Stimulated activated CD4-positive, alpha-beta T cell treated with anti-CD3 and anti-CD28 coated beads, Interleukin-2, amount 100 ng/mL, for 4 hours (primary cell): ENCODE results near the gene NECAB2.

Source experiments
- DNase-seq: peaks from one replicate; pipeline ENCODE4 v3.0.0-alpha.2; 2020; ENCODE audit warnings: low read depth

Gene NECAB2

GRCh38 chr16:83992624-83993023 is 24.6 kb downstream of the NECAB2 start:
- no peak for DNase-seq

DNA sequence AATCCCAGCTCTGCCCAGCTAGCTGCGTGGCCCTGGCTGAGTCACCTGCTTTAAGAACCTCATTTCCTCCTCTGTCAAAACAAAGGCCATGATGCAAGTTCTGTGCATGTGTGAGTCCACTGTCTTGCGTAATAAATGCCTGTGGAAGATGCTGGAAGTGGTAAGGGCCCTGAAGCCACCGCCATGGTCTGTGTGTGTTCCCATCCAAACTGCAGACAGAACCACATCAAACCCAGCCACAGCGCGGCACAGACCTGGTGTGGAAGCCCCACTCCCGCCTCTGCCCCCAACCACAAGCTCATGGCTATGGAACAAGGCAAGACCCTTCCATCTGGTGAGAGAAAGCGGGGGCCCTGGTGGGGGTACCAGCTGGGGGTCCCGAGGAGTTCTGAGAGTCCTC is 26.0 kb downstream of the NECAB2 start:
- no peak for DNase-seq

DNA sequence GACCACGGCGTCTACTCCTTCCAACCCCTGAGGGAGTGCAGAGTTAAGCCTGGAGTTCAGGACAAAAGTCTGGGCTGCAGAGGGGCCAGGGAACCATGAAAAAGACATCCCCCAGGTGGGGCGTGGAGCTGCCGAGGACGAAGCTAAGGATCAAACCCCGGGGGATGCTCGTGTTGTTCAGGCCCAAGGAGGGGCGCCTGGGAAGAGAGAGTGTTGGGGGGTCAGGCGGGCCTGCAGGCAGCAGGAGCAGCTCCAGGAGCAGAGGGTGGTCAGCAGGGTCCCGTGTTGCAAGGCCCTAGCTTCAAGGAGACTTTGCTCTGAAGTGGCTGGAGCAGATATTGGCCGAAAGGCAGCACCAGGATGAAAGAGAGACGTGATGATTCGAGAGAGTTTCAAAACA is 26.7 kb downstream of the NECAB2 start:
- no peak for DNase-seq

DNA sequence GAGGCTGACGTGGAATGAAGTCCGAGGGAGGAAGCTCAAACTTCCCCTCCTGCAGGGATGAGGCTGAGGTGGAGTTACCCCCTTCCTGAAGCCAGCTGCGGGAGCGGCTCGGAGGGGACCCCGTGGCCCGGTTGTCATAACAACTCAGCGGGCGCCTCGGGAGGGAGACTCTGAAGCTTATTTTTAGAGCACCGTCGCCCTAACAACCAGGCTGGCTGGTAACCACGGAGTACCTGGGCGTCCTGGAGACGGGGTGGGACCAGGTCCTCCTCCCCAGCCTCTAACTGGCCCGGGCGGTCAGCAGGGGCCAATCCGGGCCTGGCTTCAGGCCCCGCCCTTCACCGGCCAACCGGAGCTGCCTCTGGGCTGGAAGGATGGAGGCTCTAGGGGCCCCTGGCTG is 27.7 kb downstream of the NECAB2 start:
- DNase-seq, result no peak

- no peak for DNase-seq
Observed at GRCh38 chr16:83996481-83997252, 28.6 kb downstream of the NECAB2 start.

- no peak for DNase-seq
Observed at GRCh38 chr16:83998091-83998490, 30.0 kb downstream of the NECAB2 start.

- no peak for DNase-seq
Observed at GRCh38 chr16:84000989-84001642, 33.1 kb downstream of the NECAB2 start.

GRCh38 chr16:84001726-84002125 is 33.7 kb downstream of the NECAB2 start:
- no peak for DNase-seq

DNA sequence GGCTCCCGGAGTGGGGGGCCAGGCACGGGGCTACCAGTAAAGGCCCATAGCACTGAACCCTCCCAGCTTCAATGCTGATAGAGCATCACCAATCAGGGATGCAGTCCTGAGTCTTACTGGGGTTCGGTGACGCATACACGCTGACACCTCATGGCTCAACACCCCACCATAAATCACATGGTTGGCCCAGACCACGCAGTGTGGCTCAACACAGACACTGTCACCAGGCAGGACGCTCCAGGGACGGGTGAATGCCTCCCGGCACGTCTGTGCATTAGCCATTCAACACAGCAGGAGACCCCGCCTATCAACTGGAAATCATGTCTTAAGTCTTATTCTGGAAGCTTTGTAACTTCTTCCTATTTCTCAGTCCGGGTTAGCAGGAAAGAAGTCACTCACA is 35.0 kb downstream of the NECAB2 start:
- no peak for DNase-seq

GRCh38 chr16:84004442-84004841 is 36.4 kb downstream of the NECAB2 start:
- DNase-seq, result no peak

DNA sequence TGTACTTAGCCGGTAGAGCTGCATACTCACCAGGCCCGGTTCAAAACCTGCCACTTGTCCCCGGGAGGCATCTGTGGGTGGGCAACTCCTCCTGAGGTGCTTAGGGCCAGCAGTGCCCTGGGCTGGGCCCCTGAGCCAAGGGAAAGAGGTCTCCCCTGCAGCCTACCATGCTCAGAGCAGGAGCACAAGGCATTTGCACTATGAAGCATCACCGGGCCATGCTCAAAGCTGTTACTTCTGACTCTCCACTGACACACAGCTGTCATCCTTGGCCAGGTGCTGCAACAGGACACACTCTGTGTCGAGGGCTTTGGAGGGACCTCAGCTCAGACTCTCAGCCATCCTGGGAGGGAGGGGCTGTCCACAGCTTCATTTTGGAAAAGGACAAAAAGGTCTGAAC is 37.3 kb downstream of the NECAB2 start:
- DNase-seq, result no peak

DNA sequence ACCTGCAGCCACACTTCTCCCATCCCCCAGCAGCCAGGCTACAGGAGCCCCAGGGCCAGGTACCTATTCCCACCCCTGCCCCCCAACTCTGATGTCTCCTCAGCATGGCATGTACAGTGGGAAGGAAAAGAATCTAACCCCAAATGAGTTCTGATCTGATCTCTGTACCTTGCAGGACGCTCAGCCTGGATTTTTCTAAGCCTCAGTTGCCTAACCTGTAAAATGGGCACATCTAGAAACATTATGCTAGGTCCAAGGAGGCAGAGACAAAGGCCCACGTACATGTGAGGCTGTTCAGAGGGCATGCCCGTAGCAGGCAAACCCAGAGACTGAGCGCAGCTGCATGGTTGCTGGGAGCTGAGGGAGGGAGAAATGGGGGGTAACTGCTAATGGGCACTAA is 39.5 kb downstream of the NECAB2 start:
- no peak for DNase-seq

GRCh38 chr16:84007965-84008364 is 39.9 kb downstream of the NECAB2 start:
- no peak for DNase-seq

- DNase-seq, result no peak
Observed at GRCh38 chr16:84009282-84009681, 41.2 kb downstream of the NECAB2 start.

DNA sequence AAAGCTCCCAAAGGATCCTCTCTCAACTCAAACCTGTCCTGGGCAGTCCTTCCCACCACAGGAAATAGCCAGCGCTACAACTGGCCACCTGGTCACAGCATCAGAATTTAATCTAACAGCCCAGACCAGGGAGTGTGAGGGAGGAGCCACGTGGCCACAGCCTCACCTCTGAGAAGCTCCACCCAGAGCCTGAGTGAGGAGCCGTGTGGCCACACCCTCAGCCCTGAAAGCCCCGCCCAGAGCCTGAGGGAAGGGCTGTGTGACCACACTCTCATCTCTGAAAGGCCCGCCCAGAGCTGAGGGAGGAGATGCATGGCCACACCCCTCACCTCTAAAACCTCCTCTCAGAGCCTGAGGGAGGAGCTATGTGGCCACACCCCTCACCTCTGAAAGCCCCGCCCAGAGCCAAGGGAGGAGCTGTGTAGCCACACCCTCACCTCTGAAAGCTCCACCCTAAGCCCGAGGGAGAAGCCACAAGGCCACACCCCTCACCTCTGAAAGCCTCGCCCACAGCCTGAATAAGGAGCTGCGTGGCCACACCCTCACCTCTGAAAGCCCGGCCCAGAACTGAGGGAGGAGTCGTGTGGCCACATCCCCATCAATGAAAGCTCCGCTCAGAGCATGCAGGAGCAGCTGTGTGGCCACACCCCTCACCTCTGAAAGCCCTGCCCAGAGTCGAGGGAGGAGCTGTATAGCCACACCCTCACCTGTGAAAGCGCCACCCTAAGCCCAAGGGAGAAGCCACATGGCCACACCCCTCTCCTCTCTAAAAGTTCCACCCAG is 45.9 kb downstream of the NECAB2 start:
- DNase-seq, result peak; percentile 32

DNA sequence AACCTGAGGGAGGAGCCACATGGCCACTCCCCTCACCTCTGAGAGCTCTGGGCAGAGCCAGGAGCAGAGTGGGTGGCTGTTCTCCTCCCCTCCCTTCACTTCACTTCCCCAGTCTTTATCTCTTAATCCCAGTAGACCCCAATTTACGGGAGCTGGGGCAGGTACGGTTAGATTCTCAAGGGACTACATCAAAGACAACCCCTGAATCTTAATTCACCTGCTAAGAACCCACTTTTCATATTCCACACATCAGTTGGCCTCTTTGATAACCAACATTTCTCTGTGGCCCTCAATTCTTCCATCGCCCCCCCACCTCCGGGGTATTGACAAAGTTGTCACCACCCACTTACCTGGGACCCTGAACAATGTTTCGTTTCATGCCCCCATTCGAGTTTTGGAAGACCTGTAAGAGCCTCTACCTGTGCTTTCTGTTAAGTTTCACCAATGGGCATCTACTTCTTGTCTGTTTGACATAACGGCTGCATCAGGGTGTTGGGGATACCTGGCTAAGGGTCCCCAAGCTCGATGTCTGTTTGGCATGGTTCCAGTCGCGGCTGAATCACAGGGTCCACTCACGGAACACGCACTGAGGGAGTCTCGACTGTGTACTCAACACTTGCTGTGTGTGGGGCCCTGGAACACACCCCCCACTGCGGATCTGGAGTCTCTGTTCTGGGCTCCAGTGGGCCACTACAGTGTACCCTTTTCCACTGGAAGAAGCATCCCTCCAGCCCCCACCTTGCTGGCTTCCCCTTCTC is 46.7 kb downstream of the NECAB2 start:
- DNase-seq, result no peak

DNA sequence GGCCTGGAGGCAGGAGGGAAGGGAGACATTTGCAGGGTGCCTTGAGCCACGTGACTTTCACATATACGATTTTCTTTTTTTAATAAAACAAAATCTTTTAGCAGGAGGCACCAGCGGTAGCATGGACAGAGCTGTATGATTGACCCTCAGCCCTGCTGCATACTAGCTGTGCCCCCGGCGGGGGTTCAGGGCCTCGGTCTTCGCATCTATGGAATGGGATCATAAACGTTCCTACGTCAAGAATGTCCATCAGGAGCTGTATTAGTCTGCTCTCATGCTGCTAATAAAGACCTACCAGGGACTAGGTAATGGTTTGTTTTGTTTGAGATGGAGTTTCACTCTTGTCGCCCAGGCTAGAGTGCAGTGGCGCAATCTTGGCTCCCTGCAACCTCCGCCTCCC is 47.4 kb downstream of the NECAB2 start:
- no peak for DNase-seq

DNA sequence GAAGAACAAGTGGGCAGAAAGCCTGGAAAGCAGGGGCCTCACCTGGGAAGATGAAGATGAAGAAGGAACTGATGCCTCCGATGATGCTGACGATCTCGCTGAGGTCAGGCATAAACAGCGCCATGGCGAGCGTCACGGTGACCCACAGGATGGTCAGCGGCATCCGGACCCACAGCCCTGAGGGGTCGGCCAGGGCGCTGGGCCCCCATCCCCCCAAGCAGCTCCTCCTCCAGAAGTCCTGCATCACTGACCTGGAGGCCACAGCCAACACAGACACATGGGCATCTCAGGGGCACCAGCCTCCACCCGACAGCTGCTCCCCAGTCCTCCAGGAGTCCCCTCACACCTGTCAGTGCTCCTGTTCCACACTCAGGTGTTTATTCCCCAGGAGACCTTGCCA is 48.4 kb downstream of the NECAB2 start:
- DNase-seq, result no peak

GRCh38 chr16:84018710-84019109 is 50.7 kb downstream of the NECAB2 start:
- DNase-seq, result no peak

DNA sequence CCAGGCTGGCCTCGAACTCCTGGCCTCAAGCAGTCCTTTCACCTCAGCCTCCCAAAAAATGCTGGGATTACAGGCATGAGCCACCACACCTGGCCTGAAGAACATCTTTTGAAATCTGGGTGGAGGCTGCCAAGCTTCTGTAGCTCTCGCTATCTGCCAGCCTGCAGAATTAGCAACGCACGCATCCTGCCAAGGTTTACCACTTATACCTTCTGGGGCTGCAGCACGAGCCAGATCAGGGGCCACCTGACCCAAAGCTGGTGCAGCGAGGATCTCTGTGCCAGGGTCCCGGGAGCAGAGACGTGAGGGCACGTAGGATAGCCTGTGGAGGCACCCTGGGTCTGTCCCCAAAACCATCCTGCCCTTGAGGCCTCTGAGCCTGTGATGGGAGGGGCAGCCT is 52.3 kb downstream of the NECAB2 start:
- DNase-seq, result no peak

- DNase-seq, result no peak
Observed at GRCh38 chr16:84021488-84021887, 53.4 kb downstream of the NECAB2 start.

DNA sequence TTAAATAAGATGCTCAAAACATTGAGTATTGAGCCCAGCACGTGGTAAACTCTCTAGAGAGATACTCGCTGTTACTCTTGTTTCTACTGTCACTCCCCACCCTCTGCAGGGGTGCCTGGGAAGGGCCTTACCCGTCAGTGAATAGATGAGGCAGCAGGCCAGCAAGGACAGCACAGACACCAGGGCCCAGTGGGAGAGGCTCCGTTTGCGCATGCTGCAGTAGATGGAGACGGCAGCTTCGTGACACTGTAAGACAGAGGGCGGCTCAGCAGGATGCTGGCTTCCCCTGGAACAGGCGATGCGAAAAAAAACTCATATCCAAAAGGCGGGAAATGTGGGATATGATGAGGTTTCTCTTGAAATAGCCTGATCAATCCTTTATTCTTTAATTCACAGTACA is 54.6 kb downstream of the NECAB2 start:
- no peak for DNase-seq
